SU-DHL-6 (cell line): Measurements from ENCODE around the gene IGFBP6.
A peak's percentile ranks its signal among the peaks of the same experiment; 100 is the strongest.

Experiments
- H2AFZ ChIP-seq: fragments of 200-600 bp; sonication (generic); 2 replicates; pipeline ENCODE4 v1.6.1; 2014; ENCODE audit warnings: low read depth, mild to moderate bottlenecking, moderate library complexity, mixed read lengths, antibody characterized with exemption, low read length; ENCODE audit not compliant: severe bottlenecking
- H3F3A ChIP-seq: fragments of 200-600 bp; shearing (Covaris generic); 2 replicates; pipeline ENCODE4 v1.6.0; 2016; ENCODE audit warnings: antibody characterized with exemption, mild to moderate bottlenecking; ENCODE audit not compliant: insufficient read depth
- H3K27ac ChIP-seq: fragments of 200-600 bp; sonication (generic); 2 replicates; pipeline ENCODE4 v1.5.1; 2016; ENCODE audit warnings: low read depth, mild to moderate bottlenecking, low read length, moderate library complexity, mixed read lengths
- H3K27me3 ChIP-seq: fragments of 200-600 bp; sonication (generic), shearing (Covaris generic); 2 replicates; pipeline ENCODE4 v1.6.0; 2014; ENCODE audit warnings: mild to moderate bottlenecking, low read length
- H3K36me3 ChIP-seq: fragments of 200-600 bp; sonication (generic); 2 replicates; pipeline ENCODE4 v1.6.1; 2014; ENCODE audit warnings: mild to moderate bottlenecking, low read length, mixed read lengths
- H3K4me2 ChIP-seq: fragments of 300-600, 200-600 bp; shearing (Covaris generic), sonication (generic); 2 replicates; pipeline ENCODE4 v1.6.0; 2014; ENCODE audit warnings: low read length, low read depth, mild to moderate bottlenecking; ENCODE audit not compliant: poor library complexity, severe bottlenecking
- H3K4me3 ChIP-seq: fragments of 200-600 bp; sonication (generic); 2 replicates; pipeline ENCODE4 v1.5.1; 2014; ENCODE audit warnings: antibody characterized with exemption, low read length, mild to moderate bottlenecking, mixed read lengths; ENCODE audit not compliant: insufficient read depth, poor library complexity, severe bottlenecking
- H3K79me2 ChIP-seq: fragments of 200-600 bp; sonication (generic); 2 replicates; pipeline ENCODE4 v1.6.1; 2014; ENCODE audit warnings: mild to moderate bottlenecking, low read length, moderate library complexity; ENCODE audit not compliant: insufficient read depth
- H3K9ac ChIP-seq: fragments of 200-600 bp; sonication (generic); 2 replicates; pipeline ENCODE4 v1.7.0; 2014; ENCODE audit warnings: mild to moderate bottlenecking, low read length
- H3K9me2 ChIP-seq: fragments of 200-600 bp; sonication (generic); replicated peaks from 2 replicates; pipeline ENCODE4 v1.6.1; 2014; ENCODE audit warnings: low read length; ENCODE audit not compliant: insufficient read depth
- H3K9me3 ChIP-seq: fragments of 200-600 bp; sonication (generic); 2 replicates; pipeline ENCODE4 v1.6.1; 2014; ENCODE audit warnings: low read length, mixed read lengths; ENCODE audit not compliant: insufficient read depth
- H4K20me1 ChIP-seq: fragments of 200-600 bp; sonication (generic); 2 replicates; pipeline ENCODE4 v1.6.1; 2014; ENCODE audit warnings: low read depth, mild to moderate bottlenecking, antibody characterized with exemption, low read length, moderate library complexity, mixed read lengths
- EZH2phosphoT487 ChIP-seq: fragments of 200-600 bp; sonication (generic), shearing (Covaris generic); conservative IDR thresholded peaks from 2 replicates; pipeline ENCODE4 v1.6.1; 2018; ENCODE audit warnings: mild to moderate bottlenecking, antibody characterized with exemption, low read length, moderate library complexity, mixed read lengths
- TF ChIP-seq, protein P1 (sequence below): fragments of 200-600 bp; sonication (generic); IDR thresholded peaks from one replicate; pipeline ENCODE4 v1.5.1; 2017; ENCODE audit warnings: antibody characterized with exemption, mild to moderate bottlenecking, low read length, moderate library complexity; ENCODE audit not compliant: insufficient read depth, poor library complexity, severe bottlenecking

The IGFBP6 gene

DNA sequence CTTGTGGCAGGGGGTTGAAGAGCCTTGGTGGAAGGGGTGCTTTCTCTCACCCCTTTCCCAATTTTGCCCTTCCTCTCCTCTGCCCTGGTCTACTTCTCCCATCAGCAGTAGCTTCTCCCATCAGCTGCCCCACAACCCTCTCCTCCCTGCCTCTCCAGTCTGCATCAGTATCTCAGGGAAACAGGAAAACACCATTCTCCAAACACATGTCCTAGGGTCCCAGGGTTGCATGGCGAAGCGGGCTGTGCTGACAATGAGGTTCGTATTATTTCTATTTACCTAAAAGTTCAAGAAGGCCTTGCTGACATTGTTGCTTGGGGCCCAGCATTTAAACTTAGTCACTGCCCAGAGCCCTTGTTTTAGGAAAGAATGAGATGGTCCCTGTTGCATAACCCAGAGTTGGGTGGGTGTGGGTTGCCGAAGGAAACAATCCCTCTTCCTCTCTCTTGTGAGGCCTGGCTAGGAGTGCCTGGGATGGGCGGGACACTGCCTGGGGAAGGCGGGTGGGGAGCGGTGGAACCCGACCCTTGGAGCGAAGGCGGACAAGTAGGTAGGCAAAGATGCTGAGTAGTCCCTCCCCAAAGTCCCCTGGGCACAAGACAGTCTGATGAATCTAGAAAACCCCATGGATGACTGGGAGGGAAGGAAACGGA is 1.3 kb upstream of the IGFBP6 start:
- Histone ChIP-seq H3K27ac (no peak overlapping the region), H3K9me2 (no peaks in the 10 kb centered on the region), H4K20me1 (no peaks in the 10 kb centered on the region), H3K9ac (no peak overlapping the region), H3K79me2 (no peaks in the 10 kb centered on the region), H3K4me2 (no peak overlapping the region), H3F3A (peaks cover 11% of the 10 kb centered on the region), H2AFZ (no peak overlapping the region), H3K4me3 (no peak overlapping the region), H3K36me3 (no peaks in the 10 kb centered on the region), H3K9me3 (no peaks in the 10 kb centered on the region), H3K27me3 (no peaks in the 10 kb centered on the region)
- TF ChIP-seq, protein P1, sequence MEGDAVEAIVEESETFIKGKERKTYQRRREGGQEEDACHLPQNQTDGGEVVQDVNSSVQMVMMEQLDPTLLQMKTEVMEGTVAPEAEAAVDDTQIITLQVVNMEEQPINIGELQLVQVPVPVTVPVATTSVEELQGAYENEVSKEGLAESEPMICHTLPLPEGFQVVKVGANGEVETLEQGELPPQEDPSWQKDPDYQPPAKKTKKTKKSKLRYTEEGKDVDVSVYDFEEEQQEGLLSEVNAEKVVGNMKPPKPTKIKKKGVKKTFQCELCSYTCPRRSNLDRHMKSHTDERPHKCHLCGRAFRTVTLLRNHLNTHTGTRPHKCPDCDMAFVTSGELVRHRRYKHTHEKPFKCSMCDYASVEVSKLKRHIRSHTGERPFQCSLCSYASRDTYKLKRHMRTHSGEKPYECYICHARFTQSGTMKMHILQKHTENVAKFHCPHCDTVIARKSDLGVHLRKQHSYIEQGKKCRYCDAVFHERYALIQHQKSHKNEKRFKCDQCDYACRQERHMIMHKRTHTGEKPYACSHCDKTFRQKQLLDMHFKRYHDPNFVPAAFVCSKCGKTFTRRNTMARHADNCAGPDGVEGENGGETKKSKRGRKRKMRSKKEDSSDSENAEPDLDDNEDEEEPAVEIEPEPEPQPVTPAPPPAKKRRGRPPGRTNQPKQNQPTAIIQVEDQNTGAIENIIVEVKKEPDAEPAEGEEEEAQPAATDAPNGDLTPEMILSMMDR, result no peak
- TF ChIP-seq EZH2phosphoT487, result no peak

DNA sequence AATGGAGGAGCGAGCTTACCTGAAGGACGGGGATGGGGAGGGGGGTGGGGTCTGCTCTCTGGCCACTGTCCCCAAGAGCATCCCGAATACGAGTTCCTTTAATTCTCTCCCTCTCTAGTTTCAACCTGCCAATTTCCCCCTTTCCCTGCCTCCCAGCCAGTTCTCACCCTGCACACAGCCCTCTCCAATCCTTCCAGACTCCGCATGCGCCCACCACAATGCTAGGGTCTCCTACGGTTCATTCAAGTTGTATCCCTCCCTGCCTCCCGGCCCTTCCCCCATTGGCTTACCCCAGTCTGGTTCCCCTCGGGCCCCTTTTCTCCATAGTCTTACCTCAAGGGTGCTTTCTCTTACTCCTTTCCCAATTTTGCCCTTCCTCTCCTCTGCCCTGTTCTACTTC is 708 bp upstream of the IGFBP6 start:
- Histone ChIP-seq H2AFZ (no peak overlapping the region), H3K4me3 (no peak overlapping the region), H3K9ac (no peak overlapping the region), H4K20me1 (no peaks in the 10 kb centered on the region), H3K79me2 (no peaks in the 10 kb centered on the region), H3F3A (peaks cover 11% of the 10 kb centered on the region), H3K4me2 (no peak overlapping the region), H3K27me3 (no peaks in the 10 kb centered on the region), H3K9me2 (no peaks in the 10 kb centered on the region), H3K27ac (no peak overlapping the region), H3K9me3 (no peaks in the 10 kb centered on the region), H3K36me3 (no peaks in the 10 kb centered on the region)
- TF ChIP-seq EZH2phosphoT487, result no peak
- TF ChIP-seq, protein P1, result no peak

GRCh38 chr12:53097207-53097563 is 282 bp upstream of the IGFBP6 start:
- peak overlapping the region; percentile 45 for H3K4me3 ChIP-seq
- H3K27me3 ChIP-seq, result no peaks in the 10 kb centered on the region
- H3K79me2 ChIP-seq, result no peaks in the 10 kb centered on the region
- H3F3A ChIP-seq, result peaks cover 11% of the 10 kb centered on the region
- H3K9ac ChIP-seq, result peak overlapping the region; percentile 58
- H2AFZ ChIP-seq, result peak overlapping the region; percentile 84
- H3K27ac ChIP-seq, result no peak overlapping the region
- no peaks in the 10 kb centered on the region for H4K20me1 ChIP-seq
- H3K4me2 ChIP-seq, result peak overlapping the region; percentile 69
- H3K36me3 ChIP-seq, result no peaks in the 10 kb centered on the region
- no peaks in the 10 kb centered on the region for H3K9me3 ChIP-seq
- no peaks in the 10 kb centered on the region for H3K9me2 ChIP-seq
- TF ChIP-seq, protein P1, result no peak
- TF ChIP-seq EZH2phosphoT487, result no peak
